Erythroblast (primary cell): Measurements from ENCODE around the gene C4orf36.

Source experiments
- GATA1 ChIP-seq: IDR thresholded peaks from 2 replicates; pipeline ENCODE4 v1.6.1; 2011; ENCODE audit warnings: low read depth, mild to moderate bottlenecking, control low read depth, low read length, moderate library complexity
- POLR2A ChIP-seq: IDR thresholded peaks from 2 replicates; pipeline ENCODE4 v1.6.1; 2011; ENCODE audit warnings: mild to moderate bottlenecking, low read length

DNA sequence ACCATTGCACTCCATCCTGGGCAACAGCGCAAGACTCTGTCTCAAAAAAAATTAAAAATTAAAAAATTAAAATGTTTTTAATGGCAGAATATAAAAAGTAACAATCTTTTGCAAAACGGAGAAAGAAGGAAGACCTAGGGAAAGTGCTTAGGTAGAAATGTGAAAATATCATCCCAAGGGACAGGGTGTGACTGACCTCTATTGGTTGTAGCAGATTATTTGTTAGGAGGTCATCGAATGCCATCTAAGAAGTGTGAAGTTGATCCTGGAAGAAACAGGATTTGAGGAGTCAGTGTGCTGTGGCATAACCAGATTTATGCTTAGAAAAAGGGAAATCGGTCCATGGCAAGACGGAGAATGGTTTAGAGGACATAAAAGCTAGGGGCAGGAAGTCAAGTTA, 18.1 kb upstream of the C4orf36 start:
- no peak for TF ChIP-seq POLR2A
- no peak for TF ChIP-seq GATA1
